SU-DHL-6 (cell line): ENCODE data around the gene EXD3.

Experiments used
- CTCF ChIP-seq: fragments of 200-600 bp; sonication (generic); IDR thresholded peaks from one replicate; pipeline ENCODE4 v1.5.1; 2017; ENCODE audit warnings: antibody characterized with exemption, mild to moderate bottlenecking, low read length, moderate library complexity; ENCODE audit not compliant: insufficient read depth, poor library complexity, severe bottlenecking
- EZH2phosphoT487 ChIP-seq: fragments of 200-600 bp; sonication (generic), shearing (Covaris generic); conservative IDR thresholded peaks from 2 replicates; pipeline ENCODE4 v1.6.1; 2018; ENCODE audit warnings: mild to moderate bottlenecking, antibody characterized with exemption, low read length, moderate library complexity, mixed read lengths

- TF ChIP-seq CTCF (no peak), EZH2phosphoT487 (no peak)
These were observed 31.6 kb downstream of the EXD3 start for GRCh38 chr9:137391411-137391754.
